ENCODE data around the gene SHCBP1L.

DNA sequence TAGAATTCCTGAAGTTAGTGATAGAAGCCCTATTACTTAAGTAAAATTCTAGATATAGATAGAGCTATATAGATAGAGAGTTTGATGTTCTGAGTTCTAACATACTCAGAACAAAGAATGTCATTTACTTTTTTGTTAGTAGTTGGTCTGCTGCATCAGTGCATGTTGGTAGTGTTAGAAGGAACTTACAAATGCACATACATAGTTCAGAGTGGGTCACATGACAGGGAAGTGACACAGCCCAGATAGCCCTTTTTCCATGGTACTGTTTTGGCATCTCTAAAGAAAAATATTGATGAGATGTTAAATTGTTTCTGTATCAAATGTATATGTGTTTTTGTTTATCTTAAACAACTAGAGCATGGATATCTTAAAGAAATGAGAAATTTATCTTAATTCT lies 68.1 kb downstream of the SHCBP1L start:
- no peak for TF ChIP-seq CTCF (IDR thresholded peaks at IDR 0.05)
- TF ChIP-seq EZH2 (IDR thresholded peaks at IDR 0.05): no peak

Data from neural progenitor cell (in vitro differentiated cells).